ENCODE results near the gene ZNF770. TPM values are rescaled to one million over a fixed set of nuclear protein-coding genes. Genes with fewer than 3 reads are reported as not detected.

ZNF770 gene
- total RNA-seq, 3 donors from 2014 or later: 22.7 to 38.8 (median 28.2) TPM

DNA sequence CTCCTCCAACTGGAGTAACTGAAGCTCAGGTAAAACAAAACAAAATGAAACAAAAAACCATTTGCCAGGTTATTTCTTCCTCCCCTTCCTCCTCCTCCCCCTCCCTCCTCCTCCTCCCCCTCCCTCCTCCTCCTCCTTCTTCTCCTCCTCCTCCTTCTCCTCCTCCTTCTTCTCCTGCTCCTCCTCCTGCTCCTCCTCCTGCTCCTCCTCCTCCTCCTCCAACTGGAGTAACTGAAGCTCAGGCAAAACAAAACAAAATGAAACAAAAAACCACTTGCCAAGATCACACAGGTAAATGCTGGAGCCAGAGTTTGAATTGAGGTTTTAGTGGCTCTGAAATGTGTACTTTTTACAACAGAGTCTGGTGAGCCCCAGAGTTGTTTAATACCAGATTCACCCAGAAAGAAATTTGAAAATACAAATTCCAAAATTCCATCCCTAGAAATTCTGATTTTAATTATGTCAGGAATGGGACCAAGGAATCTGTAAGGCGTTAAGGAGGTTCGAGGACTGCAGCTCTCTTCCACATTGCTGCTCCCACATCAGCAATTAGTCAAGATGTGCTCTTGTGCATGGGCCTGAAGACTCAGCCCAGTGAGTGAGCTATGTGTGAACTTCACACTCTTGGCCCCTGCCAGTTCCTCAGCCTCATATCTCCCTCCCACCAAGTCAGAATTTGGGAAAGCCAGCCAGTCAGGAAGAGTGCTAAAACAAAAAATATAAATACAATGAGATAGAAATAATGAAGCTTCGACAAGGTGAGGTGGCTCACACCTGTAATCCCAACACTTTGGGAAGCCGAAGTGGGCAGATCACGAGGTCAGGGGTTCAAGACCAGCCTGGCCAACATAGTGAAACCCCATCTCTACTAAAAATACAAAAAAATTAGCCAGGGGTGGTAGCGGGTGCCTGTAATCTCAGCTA is 31.6 kb upstream of the ZNF770 start:
- Histone ChIP-seq H3K27ac (peak overlapping the region in 1 of 2 donors; percentile 48), H3K4me1 (no peaks in the 10 kb centered on the region), H3K4me3 (peak overlapping the region in 2 of 3 donors; percentile 26 to 55), H3K27me3 (no peaks in the 10 kb centered on the region), H3K36me3 (no peaks in the 10 kb centered on the region), H3K9me3 (no peaks in the 10 kb centered on the region)
- no peak for DNase-seq (ENCODE audit: low spot score in 2 of 2)
- TF ChIP-seq POLR2A (IDR thresholded peaks at IDR 0.05): no peak
- TF ChIP-seq CTCF (IDR thresholded peaks at IDR 0.05): no peak
- no peak for TF ChIP-seq POLR2AphosphoS5 (IDR thresholded peaks at IDR 0.05)
- intact Hi-C loops (cut with DNase I; ENCODE audit: low total_unique reads): no loop called here

- H3K27ac ChIP-seq: no peak overlapping the region
- no peak for TF ChIP-seq CTCF (IDR thresholded peaks at IDR 0.05)
- no peak for TF ChIP-seq POLR2A (IDR thresholded peaks at IDR 0.05)
- TF ChIP-seq POLR2AphosphoS5 (IDR thresholded peaks at IDR 0.05): no peak
Observed at GRCh38 chr15:35014241-35014640, 26.2 kb upstream of the ZNF770 start.

DNA sequence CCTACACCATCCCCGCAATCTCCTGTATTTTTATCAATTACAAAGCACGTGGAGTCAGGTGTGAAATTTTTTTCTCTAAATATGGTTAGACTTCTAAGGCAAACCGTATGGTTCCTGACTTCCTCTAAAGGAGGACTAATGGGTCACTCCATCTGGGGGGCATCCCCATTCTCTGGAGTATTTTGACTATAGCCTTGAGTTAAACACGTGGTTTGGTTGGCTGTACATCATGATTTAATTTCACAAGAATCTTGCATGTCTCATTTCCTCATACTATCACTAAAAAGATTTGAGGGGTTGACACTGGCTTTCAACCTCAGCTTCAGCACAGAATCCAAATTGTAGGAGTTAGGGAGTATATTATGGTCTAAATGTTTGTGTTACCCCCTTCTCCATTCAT is 25.3 kb upstream of the ZNF770 start:
- no peaks in the 10 kb centered on the region for H3K27me3 ChIP-seq
- H3K4me1 ChIP-seq: no peaks in the 10 kb centered on the region
- H3K27ac ChIP-seq: no peak overlapping the region
- H3K4me3 ChIP-seq: no peak overlapping the region
- no peaks in the 10 kb centered on the region for H3K36me3 ChIP-seq
- intact Hi-C loops (cut with DNase I; ENCODE audit: low total_unique reads): no loop called here
- no peaks in the 10 kb centered on the region for H3K9me3 ChIP-seq
- TF ChIP-seq CTCF (IDR thresholded peaks at IDR 0.05) (no peak), POLR2A (IDR thresholded peaks at IDR 0.05) (no peak), POLR2AphosphoS5 (IDR thresholded peaks at IDR 0.05) (no peak)
- no peak for DNase-seq (ENCODE audit: low spot score in 2 of 2)

More at GRCh38 chr15:35014241-35014640, 26.2 kb upstream of the ZNF770 start:
- H3K4me1 ChIP-seq: no peaks in the 10 kb centered on the region
- no peaks in the 10 kb centered on the region for H3K9me3 ChIP-seq
- no peak for DNase-seq (ENCODE audit: low spot score in 2 of 2)
- H3K27me3 ChIP-seq: no peaks in the 10 kb centered on the region
- H3K4me3 ChIP-seq: no peak overlapping the region
- no peaks in the 10 kb centered on the region for H3K36me3 ChIP-seq
- intact Hi-C loops (cut with DNase I; ENCODE audit: low total_unique reads): no loop called here

DNA sequence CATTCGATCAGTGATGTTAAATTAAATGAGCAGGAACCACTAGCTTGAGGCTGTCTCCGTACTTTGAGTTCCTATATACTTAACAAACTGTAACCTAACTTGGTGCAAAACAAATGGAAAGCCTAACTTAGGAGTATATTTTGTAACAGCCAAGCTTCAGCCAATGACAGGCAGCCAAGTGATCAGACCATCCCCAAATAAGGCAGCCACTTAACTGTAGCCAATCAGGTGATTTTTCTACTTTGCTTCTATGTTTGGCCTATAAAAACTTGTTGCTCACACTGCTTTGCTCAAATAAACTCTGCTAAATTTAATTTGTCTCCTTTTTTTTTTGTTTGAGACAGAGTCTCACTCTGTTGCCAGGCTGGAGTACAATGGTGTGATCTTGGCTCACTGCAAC is 19.3 kb upstream of the ZNF770 start:
- intact Hi-C loops (cut with DNase I; ENCODE audit: low total_unique reads): no loop called here
- Histone ChIP-seq H3K36me3 (no peaks in the 10 kb centered on the region), H3K27ac (no peak overlapping the region), H3K27me3 (no peaks in the 10 kb centered on the region), H3K9me3 (no peaks in the 10 kb centered on the region), H3K4me3 (no peak overlapping the region), H3K4me1 (no peaks in the 10 kb centered on the region)
- DNase-seq (ENCODE audit: low spot score in 2 of 2): no peak
- TF ChIP-seq POLR2A (IDR thresholded peaks at IDR 0.05) (no peak), CTCF (IDR thresholded peaks at IDR 0.05) (no peak), POLR2AphosphoS5 (IDR thresholded peaks at IDR 0.05) (no peak)

- Histone ChIP-seq H3K9me3 (no peaks in the 10 kb centered on the region), H3K4me3 (no peak overlapping the region), H3K27ac (no peak overlapping the region), H3K4me1 (no peaks in the 10 kb centered on the region), H3K27me3 (no peaks in the 10 kb centered on the region), H3K36me3 (no peaks in the 10 kb centered on the region)
- DNase-seq (ENCODE audit: low spot score in 2 of 2): no peak
- no peak for TF ChIP-seq POLR2AphosphoS5 (IDR thresholded peaks at IDR 0.05)
- no peak for TF ChIP-seq CTCF (IDR thresholded peaks at IDR 0.05)
- no peak for TF ChIP-seq POLR2A (IDR thresholded peaks at IDR 0.05)
- intact Hi-C loops (cut with DNase I; ENCODE audit: low total_unique reads): no loop called here
Observed at GRCh38 chr15:35005933-35006332, 17.8 kb upstream of the ZNF770 start.
